Transverse colon (tissue), 4 donors: ENCODE measurements around the gene RPP30.

Source experiments
- POLR2A ChIP-seq: fragments of 450-650 bp; IDR thresholded peaks from one replicate; pipeline ENCODE4 v1.6.1; 2016; ENCODE audit warnings: antibody characterized with exemption, mild to moderate bottlenecking, moderate library complexity
- POLR2AphosphoS5 ChIP-seq, 3 donors: sonication (generic); formaldehyde crosslinking; IDR thresholded peaks; one replicate each; pipeline ENCODE4 v1.6.1; 2016; ENCODE audit warnings: antibody characterized with exemption in 3 of 3
- TF ChIP-seq, protein P1 (sequence below), 5 experiments: fragments of 200-600 bp in 3 of 5; fragments of 450-650 bp in 2 of 5; sonication (generic) in 3 of 5; IDR thresholded peaks; 1 replicate in 2 of 5; 2 replicates in 3 of 5; pipeline ENCODE4 v1.5.1; 2016 to 2017; ENCODE audit warnings: antibody characterized with exemption in 5 of 5, inconsistent platforms in 3 of 5, mild to moderate bottlenecking in 2 of 5, moderate library complexity in 1 of 5

DNA sequence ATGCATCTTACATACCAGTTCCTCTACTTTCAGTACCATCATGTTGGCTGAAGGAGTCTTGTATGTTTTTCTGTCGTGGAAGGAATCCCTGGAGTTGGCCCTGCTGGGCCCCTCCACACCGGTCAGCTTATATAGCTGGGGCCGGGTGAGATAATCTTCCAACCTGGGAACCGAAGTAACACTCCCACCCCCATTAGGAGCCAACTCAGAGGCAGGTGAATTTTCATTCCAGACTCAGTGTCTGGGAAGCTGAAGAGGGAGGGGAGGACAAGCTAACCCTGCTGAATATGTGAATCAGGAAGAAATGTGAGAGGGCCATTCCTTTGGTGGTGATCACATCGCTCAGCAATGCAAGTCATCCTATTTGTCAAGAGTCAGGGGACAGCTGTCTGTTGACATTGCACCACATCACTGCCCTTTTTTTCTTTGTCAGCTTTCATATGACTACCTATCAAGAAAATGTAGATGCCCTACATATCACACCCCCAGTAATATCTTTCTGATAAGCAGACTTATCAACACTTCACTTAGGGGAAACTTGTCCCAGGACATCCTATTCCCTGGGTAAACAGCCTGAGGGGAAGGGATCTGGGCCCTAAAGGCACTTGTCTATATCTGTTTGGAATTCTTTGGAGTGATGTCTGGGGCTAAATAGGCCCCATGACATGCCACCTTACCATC is 49.4 kb downstream of the RPP30 start, which contains the start of gene ANKRD1:
- TF ChIP-seq, protein P1, sequence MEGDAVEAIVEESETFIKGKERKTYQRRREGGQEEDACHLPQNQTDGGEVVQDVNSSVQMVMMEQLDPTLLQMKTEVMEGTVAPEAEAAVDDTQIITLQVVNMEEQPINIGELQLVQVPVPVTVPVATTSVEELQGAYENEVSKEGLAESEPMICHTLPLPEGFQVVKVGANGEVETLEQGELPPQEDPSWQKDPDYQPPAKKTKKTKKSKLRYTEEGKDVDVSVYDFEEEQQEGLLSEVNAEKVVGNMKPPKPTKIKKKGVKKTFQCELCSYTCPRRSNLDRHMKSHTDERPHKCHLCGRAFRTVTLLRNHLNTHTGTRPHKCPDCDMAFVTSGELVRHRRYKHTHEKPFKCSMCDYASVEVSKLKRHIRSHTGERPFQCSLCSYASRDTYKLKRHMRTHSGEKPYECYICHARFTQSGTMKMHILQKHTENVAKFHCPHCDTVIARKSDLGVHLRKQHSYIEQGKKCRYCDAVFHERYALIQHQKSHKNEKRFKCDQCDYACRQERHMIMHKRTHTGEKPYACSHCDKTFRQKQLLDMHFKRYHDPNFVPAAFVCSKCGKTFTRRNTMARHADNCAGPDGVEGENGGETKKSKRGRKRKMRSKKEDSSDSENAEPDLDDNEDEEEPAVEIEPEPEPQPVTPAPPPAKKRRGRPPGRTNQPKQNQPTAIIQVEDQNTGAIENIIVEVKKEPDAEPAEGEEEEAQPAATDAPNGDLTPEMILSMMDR (IDR thresholded peaks at IDR 0.05): no peak
- no peak for TF ChIP-seq POLR2AphosphoS5 (IDR thresholded peaks at IDR 0.05)
- no peak for TF ChIP-seq POLR2A
